ENCODE results near the gene SPNS2. TPM values are rescaled to one million over a fixed set of nuclear protein-coding genes. Genes with fewer than 3 reads are reported as not detected.

Gene SPNS2
- polyA plus RNA-seq, 1 donor (not counting 4 experiments of a cell fraction or from before 2014, with no cell fraction given): 0.10 TPM

- Histone ChIP-seq H3K9ac (ENCODE audit: control insufficient read depth, extremely low read depth, insufficient read depth, low read length) (no peak overlapping the region), H3K79me2 (ENCODE audit: control insufficient read depth, insufficient read depth, low read length) (no peaks in the 10 kb centered on the region), H3K4me2 (ENCODE audit: control insufficient read depth, extremely low read depth, insufficient read depth, low read depth, low read length) (no peak overlapping the region), H4K20me1 (ENCODE audit: control insufficient read depth, extremely low read depth, insufficient read depth, low read length) (no peaks in the 10 kb centered on the region), H3K27ac (ENCODE audit: control insufficient read depth, insufficient read depth, low read length) (no peak overlapping the region), H3K9me1 (ENCODE audit: control insufficient read depth, extremely low read depth, insufficient read depth, low read length) (no peaks in the 10 kb centered on the region), H3K36me3 (ENCODE audit: control insufficient read depth in 2 of 2, extremely low read depth in 1 of 2, insufficient read depth in 2 of 2, low read length in 2 of 2) (no peaks in the 10 kb centered on the region), H3K27me3 (ENCODE audit: control insufficient read depth, extremely low read depth, insufficient read depth, low read length) (no peaks in the 10 kb centered on the region), H3K9me3 (ENCODE audit: control insufficient read depth, low read depth, low read length) (no peaks in the 10 kb centered on the region), H2AFZ (ENCODE audit: control insufficient read depth, low read length) (no peak overlapping the region), H3K4me3 (ENCODE audit: control insufficient read depth in 2 of 3, extremely low read depth in 1 of 3, insufficient read depth in 2 of 3, low read depth in 1 of 3, low read length in 3 of 3) (no peak overlapping the region), H3K4me1 (ENCODE audit: control insufficient read depth, extremely low read depth, insufficient read depth, low read length) (peaks cover 13% of the 10 kb centered on the region)
- DNase-seq (ENCODE audit: low read depth, low spot score) (no peak), FAIRE-seq (no peak)
- TF ChIP-seq, protein P1, sequence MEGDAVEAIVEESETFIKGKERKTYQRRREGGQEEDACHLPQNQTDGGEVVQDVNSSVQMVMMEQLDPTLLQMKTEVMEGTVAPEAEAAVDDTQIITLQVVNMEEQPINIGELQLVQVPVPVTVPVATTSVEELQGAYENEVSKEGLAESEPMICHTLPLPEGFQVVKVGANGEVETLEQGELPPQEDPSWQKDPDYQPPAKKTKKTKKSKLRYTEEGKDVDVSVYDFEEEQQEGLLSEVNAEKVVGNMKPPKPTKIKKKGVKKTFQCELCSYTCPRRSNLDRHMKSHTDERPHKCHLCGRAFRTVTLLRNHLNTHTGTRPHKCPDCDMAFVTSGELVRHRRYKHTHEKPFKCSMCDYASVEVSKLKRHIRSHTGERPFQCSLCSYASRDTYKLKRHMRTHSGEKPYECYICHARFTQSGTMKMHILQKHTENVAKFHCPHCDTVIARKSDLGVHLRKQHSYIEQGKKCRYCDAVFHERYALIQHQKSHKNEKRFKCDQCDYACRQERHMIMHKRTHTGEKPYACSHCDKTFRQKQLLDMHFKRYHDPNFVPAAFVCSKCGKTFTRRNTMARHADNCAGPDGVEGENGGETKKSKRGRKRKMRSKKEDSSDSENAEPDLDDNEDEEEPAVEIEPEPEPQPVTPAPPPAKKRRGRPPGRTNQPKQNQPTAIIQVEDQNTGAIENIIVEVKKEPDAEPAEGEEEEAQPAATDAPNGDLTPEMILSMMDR (optimal IDR thresholded peaks at IDR 0.05 in 1 of 3, IDR thresholded peaks at IDR 0.05 in 1 of 3, conservative IDR thresholded peaks at IDR 0.05 in 1 of 3; ENCODE audit: extremely low read depth in 1 of 3, insufficient read depth in 2 of 3, low read length in 3 of 3): no peak
- no peak for TF ChIP-seq EZH2 (IDR thresholded peaks at IDR 0.05; ENCODE audit: low read length)
- dilution Hi-C loops (cut with MboI; ENCODE audit: extremely low pct_ligation_motif_present, low sequenced_read_pairs): no loop called here
These were observed 24.6 kb upstream of the SPNS2 start for GRCh38 chr17:4474093-4474492.

- no peak overlapping the region for H3K27ac ChIP-seq (ENCODE audit: control insufficient read depth, insufficient read depth, low read length)
These were observed 23.7 kb upstream of the SPNS2 start for GRCh38 chr17:4475001-4475400.

More at GRCh38 chr17:4475001-4475400, 23.7 kb upstream of the SPNS2 start:
- H3K36me3 ChIP-seq (ENCODE audit: control insufficient read depth in 2 of 2, extremely low read depth in 1 of 2, insufficient read depth in 2 of 2, low read length in 2 of 2): no peaks in the 10 kb centered on the region
- H2AFZ ChIP-seq (ENCODE audit: control insufficient read depth, low read length): no peak overlapping the region
- H3K79me2 ChIP-seq (ENCODE audit: control insufficient read depth, insufficient read depth, low read length): no peaks in the 10 kb centered on the region
- H3K9me1 ChIP-seq (ENCODE audit: control insufficient read depth, extremely low read depth, insufficient read depth, low read length): no peaks in the 10 kb centered on the region
- FAIRE-seq (no peak), DNase-seq (ENCODE audit: low read depth, low spot score) (no peak)
- H4K20me1 ChIP-seq (ENCODE audit: control insufficient read depth, extremely low read depth, insufficient read depth, low read length): no peaks in the 10 kb centered on the region
- dilution Hi-C loops (cut with MboI; ENCODE audit: extremely low pct_ligation_motif_present, low sequenced_read_pairs): no loop called here
- peaks cover 13% of the 10 kb centered on the region for H3K4me1 ChIP-seq (ENCODE audit: control insufficient read depth, extremely low read depth, insufficient read depth, low read length)
- no peak overlapping the region for H3K9ac ChIP-seq (ENCODE audit: control insufficient read depth, extremely low read depth, insufficient read depth, low read length)
- no peak overlapping the region for H3K4me2 ChIP-seq (ENCODE audit: control insufficient read depth, extremely low read depth, insufficient read depth, low read depth, low read length)
- H3K4me3 ChIP-seq (ENCODE audit: control insufficient read depth in 2 of 3, extremely low read depth in 1 of 3, insufficient read depth in 2 of 3, low read depth in 1 of 3, low read length in 3 of 3): no peak overlapping the region
- TF ChIP-seq EZH2 (IDR thresholded peaks at IDR 0.05; ENCODE audit: low read length): no peak
- TF ChIP-seq, protein P1 (optimal IDR thresholded peaks at IDR 0.05 in 1 of 3, IDR thresholded peaks at IDR 0.05 in 1 of 3, conservative IDR thresholded peaks at IDR 0.05 in 1 of 3; ENCODE audit: extremely low read depth in 1 of 3, insufficient read depth in 2 of 3, low read length in 3 of 3): no peak
- H3K27me3 ChIP-seq (ENCODE audit: control insufficient read depth, extremely low read depth, insufficient read depth, low read length): no peaks in the 10 kb centered on the region
- no peaks in the 10 kb centered on the region for H3K9me3 ChIP-seq (ENCODE audit: control insufficient read depth, low read depth, low read length)
